ENCODE data around the gene HOXA1. TPM values are rescaled to one million over a fixed set of nuclear protein-coding genes. Genes with fewer than 3 reads are reported as not detected.

The HOXA1 gene
- not detected for total RNA-seq

- peak; percentile 85 for DNase-seq
Measured at GRCh38 chr7:27095897-27096767, at the start of gene HOXA1. HOXA1 (minus strand) TSS chr7:27096000; CDS start chr7:27095912, 88 bp downstream.

GRCh38 chr7:27145165-27145913 is 49.5 kb upstream of the HOXA1 start:
- DNase-seq = no peak

GRCh38 chr7:27144781-27145164 is 49.0 kb upstream of the HOXA1 start:
- DNase-seq = no peak

GRCh38 chr7:27143950-27144780 is 48.4 kb upstream of the HOXA1 start:
- DNase-seq = no peak

- peak; percentile 56 for DNase-seq
Measured at GRCh38 chr7:27143023-27143949, 47.5 kb upstream of the HOXA1 start, which contains the start of gene HOXA5. HOXA5 (minus strand) TSS chr7:27143681; CDS start chr7:27143607, 74 bp downstream.

GRCh38 chr7:27142580-27143022 is 46.8 kb upstream of the HOXA1 start:
- no peak for DNase-seq

- no peak for DNase-seq
Measured at GRCh38 chr7:27141923-27142579, 46.3 kb upstream of the HOXA1 start.

- DNase-seq = no peak
Measured at GRCh38 chr7:27141137-27141922, 45.5 kb upstream of the HOXA1 start.

GRCh38 chr7:27140126-27140857 is 44.5 kb upstream of the HOXA1 start:
- no peak for DNase-seq

- no peak for DNase-seq
Measured at GRCh38 chr7:27139334-27140125, 43.7 kb upstream of the HOXA1 start.

GRCh38 chr7:27138985-27139333 is 43.2 kb upstream of the HOXA1 start:
- no peak for DNase-seq

- DNase-seq = no peak
Measured at GRCh38 chr7:27138472-27138871, 42.7 kb upstream of the HOXA1 start.

GRCh38 chr7:27137640-27138315 is 42.0 kb upstream of the HOXA1 start:
- DNase-seq = no peak

GRCh38 chr7:27134392-27134791 is 38.6 kb upstream of the HOXA1 start:
- DNase-seq = no peak

GRCh38 chr7:27133409-27134231 is 37.8 kb upstream of the HOXA1 start:
- no peak for DNase-seq

- no peak for DNase-seq
Measured at GRCh38 chr7:27132978-27133377, 37.2 kb upstream of the HOXA1 start.

- DNase-seq = no peak
Measured at GRCh38 chr7:27132214-27132613, 36.4 kb upstream of the HOXA1 start.
